Measurements from ENCODE around the gene VPS11.

DNA sequence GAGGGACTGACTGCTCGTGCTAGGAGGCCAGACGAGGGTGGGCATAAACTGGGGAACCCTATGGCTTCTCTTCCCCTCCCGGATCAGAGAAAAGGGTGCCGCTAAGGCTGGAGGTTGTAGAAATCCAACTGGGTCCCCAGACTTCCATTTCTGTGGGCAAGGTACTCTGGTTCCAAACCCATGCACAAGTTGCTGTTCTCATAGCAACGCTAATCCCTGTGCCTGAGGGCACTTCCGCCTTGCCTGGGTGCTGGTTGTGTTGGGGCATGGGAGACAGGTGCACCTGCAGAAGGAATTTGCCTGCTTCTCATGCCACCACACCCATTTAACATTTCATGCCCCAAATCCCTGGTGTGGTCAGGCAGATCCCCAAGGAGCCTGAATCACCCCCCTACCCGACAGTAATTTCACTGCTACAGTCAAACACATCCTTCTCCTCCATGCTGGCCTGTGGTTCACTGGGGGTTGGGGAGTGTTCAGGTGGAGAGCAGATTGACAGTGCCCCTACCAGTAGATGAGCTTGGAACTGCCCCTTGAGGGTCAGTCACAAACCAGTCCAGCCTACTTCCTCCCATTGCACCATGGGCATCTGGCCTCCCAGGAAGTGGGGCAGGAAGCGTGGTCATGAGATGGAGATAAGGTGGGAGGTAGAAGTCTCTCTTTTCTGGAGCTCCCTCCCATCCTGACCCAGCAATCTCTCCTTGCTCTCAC lies 40.7 kb downstream of the VPS11 start:
- TF ChIP-seq, protein P1, sequence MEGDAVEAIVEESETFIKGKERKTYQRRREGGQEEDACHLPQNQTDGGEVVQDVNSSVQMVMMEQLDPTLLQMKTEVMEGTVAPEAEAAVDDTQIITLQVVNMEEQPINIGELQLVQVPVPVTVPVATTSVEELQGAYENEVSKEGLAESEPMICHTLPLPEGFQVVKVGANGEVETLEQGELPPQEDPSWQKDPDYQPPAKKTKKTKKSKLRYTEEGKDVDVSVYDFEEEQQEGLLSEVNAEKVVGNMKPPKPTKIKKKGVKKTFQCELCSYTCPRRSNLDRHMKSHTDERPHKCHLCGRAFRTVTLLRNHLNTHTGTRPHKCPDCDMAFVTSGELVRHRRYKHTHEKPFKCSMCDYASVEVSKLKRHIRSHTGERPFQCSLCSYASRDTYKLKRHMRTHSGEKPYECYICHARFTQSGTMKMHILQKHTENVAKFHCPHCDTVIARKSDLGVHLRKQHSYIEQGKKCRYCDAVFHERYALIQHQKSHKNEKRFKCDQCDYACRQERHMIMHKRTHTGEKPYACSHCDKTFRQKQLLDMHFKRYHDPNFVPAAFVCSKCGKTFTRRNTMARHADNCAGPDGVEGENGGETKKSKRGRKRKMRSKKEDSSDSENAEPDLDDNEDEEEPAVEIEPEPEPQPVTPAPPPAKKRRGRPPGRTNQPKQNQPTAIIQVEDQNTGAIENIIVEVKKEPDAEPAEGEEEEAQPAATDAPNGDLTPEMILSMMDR (conservative IDR thresholded peaks at IDR 0.05; ENCODE audit: low read length), result no peak
- TF ChIP-seq EZH2phosphoT487 (IDR thresholded peaks at IDR 0.05; ENCODE audit: borderline replicate concordance, low read depth, low read length), result no peak

Data from OCI-LY7 (cell line).